GM12801 (cell line): ENCODE data around the gene ZDHHC18.

Source experiments
- TF ChIP-seq, protein P1 (sequence below): IDR thresholded peaks from one replicate; pipeline ENCODE4 v1.5.1; 2011; ENCODE audit warnings: control low read depth; ENCODE audit not compliant: insufficient read length; ENCODE audit errors: extremely low read depth

The ZDHHC18 gene

DNA sequence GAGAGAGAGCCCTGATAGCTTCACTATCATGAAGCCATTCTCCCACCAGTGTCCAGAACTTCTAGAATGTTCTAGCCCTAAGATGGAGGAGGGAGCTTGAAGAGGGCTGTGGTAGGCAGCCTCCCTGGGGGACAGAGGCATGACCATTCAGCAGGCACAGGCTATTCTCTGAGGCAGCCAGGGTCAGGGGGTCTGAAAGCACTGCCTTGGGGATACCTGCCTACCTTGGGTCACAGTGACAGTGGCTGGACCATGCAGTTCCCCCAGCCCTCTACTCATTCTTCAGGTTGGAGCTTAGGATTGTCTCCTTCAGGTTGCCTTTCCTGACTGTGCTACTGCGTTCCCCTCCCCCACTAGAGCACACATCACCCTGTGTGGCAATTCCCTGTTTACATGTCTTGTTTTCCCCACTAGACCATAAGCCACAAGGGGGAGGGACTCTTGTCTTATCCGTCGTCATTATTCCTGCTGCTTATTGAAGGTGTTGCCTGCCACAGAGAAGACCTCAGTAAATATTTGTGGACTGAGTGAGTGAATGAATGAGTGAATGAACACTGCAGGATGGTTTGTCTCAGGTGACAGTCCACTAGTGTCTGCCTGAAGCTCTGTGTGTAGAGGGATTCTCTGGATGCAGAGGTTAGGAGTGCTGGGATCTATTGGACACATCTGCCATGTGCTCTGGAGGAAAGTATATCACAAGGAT, 5.2 kb downstream of the ZDHHC18 start:
- TF ChIP-seq, protein P1, sequence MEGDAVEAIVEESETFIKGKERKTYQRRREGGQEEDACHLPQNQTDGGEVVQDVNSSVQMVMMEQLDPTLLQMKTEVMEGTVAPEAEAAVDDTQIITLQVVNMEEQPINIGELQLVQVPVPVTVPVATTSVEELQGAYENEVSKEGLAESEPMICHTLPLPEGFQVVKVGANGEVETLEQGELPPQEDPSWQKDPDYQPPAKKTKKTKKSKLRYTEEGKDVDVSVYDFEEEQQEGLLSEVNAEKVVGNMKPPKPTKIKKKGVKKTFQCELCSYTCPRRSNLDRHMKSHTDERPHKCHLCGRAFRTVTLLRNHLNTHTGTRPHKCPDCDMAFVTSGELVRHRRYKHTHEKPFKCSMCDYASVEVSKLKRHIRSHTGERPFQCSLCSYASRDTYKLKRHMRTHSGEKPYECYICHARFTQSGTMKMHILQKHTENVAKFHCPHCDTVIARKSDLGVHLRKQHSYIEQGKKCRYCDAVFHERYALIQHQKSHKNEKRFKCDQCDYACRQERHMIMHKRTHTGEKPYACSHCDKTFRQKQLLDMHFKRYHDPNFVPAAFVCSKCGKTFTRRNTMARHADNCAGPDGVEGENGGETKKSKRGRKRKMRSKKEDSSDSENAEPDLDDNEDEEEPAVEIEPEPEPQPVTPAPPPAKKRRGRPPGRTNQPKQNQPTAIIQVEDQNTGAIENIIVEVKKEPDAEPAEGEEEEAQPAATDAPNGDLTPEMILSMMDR = no peak

DNA sequence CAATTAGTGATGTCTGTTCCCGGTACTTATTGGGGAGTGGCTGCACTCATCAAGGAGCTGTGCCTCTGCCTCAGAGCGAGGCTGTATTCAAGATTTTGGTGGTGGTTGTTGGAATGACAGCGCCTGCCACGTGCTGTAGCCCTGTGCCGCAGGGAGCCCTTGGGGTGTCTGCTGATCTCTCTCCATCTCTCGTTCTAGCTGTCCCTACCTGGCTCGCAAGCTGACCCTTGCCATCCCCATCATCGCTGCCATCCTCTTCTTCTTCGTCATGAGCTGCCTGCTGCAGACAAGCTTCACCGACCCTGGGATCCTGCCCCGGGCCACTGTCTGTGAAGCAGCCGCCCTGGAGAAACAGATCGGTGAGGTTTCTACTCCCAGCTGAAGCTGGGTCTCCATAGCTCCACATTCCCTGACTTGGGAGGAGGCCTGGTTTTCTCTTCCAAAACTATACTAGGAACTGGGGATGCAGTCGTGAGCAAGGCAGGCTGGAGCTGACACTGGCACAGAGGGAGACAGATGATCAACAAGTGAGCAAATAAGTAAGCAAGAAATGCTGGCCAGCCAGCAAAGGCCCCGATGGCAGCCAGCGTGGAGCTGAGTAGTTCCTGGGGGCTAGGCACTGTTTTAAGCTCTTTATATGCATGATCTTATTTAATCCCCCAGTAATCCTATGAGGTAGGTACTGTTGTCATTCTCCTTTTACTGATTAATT, 5.9 kb downstream of the ZDHHC18 start:
- TF ChIP-seq, protein P1 = no peak

DNA sequence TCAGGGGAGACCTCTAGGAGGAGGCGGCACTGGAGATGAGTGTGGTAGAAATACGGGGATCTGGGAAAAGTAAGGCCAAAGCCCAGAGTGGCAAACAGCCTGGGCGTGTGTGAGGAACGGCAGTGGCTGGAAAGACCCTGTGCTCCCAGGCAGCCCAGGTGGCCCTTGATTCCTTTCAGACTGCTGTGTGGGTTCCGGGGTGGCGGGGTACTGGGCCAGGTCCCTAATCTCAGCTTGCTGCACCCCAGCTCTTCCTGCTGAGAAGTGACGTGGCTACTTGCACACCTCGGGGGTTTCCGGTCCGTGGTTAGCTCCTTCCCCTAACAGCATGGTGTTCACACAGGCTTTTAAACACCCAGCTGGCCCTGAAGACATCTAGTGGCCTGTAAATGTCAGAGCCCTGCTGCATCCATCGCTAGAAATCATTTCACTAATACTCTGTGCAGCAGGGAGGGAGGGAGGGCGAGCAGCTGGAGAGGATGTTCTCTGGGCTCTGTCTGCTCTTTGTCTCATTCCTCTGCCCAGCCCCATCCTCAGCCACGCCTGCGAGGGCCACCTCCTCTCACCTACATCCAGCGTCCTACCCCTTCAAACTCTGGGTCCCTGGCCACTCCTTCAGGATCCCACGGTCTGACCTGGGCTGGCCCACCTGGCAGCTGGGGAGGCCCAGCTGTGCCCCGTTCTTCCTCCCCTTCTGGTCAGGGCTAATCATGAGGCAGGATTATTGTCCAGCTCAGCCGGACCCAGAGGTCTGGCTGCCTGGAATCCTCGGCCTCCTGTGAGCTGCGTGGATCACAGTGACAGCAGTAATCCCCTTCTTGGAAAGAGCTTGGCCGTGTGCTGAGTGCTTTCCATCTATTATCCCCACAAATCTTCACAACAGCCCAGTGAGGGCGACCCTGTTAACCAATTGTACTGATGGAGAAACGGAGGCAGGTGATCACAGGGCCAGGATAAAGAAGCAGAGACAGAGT, 7.2 kb downstream of the ZDHHC18 start:
- TF ChIP-seq, protein P1 = no peak

DNA sequence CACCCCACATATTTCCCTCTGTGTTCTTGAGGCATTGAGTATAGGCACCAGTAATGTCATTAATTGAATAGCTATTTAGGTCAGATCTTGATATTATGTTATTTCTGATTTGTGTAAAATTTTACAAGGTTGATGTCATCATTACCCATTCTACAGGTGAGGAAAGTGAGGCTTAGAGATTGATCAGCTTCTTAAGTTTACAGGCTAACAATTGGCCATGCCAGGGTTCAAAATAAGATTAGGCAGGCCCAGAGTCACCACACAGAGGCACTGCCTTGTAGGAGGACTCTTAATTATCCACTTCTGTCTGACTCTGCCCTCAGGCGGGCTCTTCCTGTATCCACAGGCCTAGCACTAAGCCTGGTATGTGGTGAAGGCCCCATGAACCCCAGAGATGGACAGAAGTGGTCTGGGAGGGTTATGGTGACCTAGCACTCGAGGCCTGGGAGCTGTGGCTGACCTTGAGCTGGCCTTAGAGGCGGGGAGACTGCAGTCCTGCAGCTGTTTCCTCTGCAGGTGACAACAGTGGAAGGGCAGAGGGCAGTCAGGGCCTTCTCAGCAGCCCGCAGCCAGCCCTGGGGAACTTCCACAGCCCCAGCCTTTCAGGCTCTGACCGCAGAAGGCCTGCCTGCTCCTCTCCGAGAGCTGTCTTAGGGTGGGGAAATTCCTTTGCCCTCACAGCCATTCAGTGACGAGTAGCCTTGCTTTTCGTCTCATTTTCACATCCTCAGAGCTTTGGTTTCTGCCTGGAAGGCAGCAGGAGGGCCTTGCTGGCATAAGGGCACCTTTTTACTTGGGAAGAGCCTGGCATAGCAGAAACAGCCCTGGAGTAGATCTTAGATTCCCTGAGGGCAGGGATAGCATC, 12.2 kb downstream of the ZDHHC18 start:
- TF ChIP-seq, protein P1 = no peak

DNA sequence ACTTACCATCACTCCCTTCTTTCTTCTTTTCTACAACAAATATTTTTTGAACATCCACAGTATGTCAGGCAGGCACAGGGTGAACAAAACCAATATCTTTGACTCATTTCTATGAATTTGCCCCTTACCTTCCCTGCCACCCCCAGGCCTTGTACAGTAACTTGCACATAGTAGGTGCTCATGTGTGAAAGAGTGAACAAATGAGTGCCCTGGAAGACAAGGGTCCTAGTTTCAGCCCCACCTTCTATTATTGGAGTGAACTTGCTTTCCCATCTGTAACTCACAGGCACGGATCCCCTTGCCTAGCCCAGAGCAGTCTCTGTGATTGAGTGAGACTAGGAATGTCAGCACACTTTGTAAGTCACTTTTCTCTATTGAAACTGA, 12.8 kb downstream of the ZDHHC18 start:
- TF ChIP-seq, protein P1 = no peak

DNA sequence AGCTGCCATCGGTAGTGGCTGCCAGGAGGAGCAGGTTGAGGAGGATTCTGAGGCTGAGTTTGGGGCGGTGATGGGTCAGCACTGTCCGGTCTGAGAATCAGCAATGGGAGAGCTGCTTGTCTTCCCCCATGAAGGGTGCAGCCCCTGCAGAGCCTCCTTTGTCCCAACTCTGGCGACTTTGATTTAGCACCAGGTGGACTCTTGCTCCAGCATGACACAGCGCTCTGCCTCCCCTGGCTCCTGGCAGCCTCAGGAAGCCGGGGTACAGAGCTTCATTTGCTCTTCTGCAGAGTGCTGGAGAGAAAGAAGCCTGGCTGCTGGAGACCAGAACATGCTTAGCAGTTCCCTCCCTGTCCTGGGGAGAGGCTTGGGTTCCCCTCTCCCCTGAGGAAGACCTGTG, 13.3 kb downstream of the ZDHHC18 start:
- TF ChIP-seq, protein P1 = no peak
